Left hindlimb (tissue), 1 donor: ENCODE data around the gene CSTF1.
"Not testable (repeated sequence)": the region's sequence is repeated elsewhere in the genome, so short reads cannot be mapped to it uniquely, and the experiment has no call there.

ENCODE experiments used
- DNase-seq: peaks from one replicate; pipeline ENCODE4 v3.0.0-alpha.2; 2018

Gene CSTF1

DNA sequence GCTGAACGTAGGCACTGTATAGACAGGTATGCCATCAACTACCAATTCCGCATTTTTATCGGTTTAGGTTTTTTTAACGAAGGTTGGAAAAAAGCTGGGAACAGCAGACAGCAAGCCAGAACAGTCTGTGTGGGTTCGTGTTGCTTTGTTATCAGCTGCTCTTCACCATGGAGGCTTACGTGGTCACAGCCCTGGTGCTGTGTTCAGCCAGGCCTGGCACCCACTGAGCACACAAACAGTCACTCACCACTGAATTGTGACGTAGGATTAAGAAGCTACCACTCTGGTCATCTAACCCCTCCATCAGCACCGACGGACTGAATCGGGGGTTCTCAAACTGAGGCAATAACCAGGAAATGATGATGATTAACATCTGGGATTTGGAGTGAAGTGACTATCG, 20.5 kb upstream of the CSTF1 start:
- no peak for DNase-seq

DNA sequence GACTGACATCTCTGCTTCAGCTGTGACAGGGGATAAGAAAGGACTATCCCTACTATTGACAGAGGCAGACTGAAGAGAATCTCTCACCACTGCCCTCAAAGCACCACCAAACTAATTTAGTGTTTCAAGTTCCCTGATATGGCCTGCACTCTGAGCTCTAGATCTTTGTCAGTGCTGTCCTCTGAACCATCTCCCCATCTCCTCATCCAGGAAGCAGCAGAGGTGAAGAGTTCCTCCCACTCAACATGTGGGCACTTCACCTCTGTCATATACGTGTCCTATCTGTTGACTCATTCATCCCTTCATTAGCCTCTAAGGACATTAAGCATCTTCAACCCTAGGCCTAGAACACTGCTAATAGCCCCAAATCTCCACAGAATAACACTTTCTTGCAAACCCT, 19.6 kb upstream of the CSTF1 start:
- no peak for DNase-seq

DNA sequence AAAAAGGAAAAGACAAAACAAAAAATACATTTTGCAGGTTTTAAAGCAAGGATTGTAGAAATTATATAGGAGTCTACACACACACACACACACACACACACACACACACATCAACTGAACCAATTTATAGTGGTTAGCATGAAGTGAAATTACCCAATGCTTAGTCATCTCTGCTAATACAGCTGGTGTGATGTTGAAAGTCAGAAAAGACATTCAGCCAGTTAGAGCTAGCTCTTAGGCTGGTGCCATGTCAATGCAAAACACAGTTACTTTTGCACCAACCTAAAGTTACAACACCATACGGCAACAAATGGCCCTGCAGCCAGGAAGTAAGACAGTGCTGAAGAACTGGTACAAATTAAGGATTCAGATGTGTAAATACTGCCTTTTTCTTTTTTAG, 18.5 kb upstream of the CSTF1 start:
- DNase-seq: no peak

DNA sequence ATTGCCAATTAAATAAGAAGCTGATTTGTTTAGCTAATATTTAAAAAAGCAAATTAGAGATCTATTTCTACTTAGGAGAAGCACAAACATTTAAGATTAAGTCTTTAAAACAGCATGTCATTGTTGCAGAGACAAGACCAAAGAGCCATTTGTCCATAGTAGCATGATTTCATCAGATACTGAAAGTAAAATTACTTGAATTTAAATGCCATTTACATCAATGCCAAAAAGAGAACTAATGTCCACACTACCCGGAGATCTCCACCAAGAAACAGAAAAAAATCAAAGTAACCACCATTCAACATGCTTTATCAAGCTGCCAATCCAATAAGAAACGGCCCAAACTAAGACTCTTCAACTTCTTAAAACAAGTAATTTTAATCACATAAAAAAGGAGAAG, 16.1 kb upstream of the CSTF1 start:
- no peak for DNase-seq

DNA sequence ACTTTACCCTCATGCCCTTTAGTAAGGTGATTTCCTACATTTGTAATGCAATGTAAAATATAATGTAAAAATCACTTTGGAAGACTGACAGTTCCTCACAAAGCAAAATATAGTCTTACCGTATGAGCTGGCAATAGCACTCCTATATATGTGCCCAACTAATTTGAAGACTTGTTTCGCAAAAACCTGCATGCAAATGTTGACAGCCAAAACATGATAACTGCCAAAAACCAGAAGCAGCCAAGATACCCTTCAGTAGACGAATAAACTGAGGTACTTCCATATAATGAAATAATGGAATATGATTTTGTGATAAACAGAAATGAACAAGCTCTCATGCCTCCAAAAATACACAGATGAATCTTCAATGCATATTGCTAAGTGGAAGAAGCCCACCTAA, 14.1 kb upstream of the CSTF1 start:
- DNase-seq: no peak

DNA sequence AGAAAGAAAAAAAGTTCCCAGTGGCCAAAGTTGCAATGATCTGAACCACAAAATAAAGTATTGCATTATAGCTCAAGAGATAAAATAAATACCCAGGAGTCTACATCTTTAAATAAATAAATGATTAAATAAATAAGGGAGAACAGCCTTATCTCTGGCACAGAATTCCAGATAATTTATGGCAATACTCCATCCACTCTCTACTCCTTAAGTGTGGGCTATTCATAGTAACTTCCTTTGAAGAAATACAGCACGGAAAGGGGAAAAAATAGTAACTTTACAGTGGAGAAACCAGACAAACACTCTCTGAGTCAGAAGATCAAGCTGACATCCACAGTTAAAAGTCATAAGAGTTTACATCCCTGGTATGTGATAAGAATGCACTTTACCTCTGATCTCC, 12.1 kb upstream of the CSTF1 start:
- no peak for DNase-seq

DNA sequence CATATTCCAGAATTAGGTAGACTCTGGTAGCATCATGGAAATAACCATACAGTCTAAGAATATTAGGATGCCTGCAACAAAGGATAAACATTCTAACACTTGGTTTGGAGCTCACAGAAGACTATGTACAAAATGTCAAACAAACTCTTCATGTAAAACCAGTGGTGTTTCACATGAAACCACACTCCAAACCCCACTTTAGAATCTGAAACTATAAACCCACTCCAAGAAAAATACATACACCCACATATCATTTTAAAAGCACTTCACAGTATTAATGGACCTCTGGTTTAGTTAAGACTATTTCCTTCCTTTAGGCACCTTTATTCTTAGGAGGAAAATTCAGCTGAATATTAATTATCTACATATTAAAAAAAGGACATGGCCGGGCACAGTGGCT, 10.9 kb upstream of the CSTF1 start:
- DNase-seq: no peak

DNA sequence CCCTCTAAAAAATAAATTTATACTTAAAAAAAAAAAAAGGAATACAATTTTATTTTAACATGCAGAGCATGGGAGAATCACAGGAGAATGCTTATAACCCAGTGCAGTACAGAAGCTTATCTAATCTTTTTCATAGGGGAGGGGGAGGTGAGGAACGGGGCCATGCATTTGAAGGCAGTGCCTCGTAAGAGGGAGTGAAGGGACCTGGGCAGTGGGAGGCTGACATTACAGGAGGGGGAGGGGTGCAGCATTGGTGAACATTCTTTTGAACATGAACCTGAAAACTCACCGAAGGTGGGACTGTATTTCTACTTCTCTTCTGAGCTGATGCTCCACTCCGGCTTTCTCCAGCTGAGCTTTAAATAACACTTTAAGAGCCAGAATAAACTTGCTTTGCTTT, 9.7 kb upstream of the CSTF1 start:
- no peak for DNase-seq

DNA sequence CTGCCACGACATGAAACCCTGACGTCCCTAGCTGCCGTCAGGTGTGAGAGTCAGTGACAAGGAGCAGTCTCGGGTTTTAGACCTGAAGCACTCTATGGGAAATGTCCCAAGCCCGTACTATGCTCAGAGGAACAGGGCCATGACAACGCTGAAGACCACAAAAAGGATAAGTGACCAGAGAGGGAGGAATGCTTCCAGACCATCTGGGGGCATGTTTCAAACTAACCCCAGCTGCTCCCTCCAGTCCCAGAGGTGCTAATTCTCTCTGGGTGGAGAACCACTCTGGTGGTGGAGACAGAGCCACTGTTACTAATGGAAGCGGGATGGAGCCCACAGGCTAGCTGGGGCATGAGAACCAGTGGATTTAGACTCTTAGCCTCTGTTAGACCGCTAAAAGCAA, 9.1 kb upstream of the CSTF1 start:
- no peak for DNase-seq

DNA sequence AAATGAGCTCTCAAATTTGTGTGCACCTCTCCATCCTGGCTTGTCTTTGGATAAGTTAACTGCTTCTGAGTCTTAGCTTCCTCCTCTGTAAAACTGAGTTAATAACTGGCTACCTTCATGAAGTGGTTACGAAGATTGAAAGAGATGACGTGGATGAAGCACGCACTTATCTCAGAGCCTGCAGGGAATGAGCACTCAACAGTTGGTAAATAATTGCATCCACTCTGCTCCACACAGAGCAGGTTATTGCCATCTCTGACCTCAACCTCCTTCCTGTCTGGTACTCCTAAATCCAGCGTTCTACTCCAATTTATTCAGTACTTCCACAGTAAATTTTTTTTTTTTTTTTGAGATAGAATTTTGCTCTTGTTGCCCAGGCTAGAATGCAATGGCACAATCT, 7.3 kb upstream of the CSTF1 start:
- DNase-seq: no peak

DNA sequence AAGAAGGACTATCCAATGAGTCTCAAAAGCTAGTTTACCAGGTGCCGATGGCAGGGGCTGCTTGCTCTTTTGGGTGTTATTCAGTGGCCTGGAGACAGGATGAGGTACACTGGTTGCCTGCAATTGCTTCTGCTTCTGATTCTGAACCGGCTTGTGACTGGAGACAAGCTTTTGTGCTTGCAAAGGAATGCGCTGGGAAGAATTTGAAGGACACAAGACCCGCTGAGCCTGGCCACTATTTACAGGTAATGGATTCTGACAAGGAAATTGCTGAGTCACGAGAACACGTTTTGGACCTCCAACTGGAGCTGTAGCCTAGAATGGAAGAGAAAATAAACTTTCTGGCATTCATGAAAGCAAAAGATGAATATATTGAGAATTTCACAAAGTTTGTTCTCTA, 6.2 kb upstream of the CSTF1 start:
- DNase-seq: no peak

DNA sequence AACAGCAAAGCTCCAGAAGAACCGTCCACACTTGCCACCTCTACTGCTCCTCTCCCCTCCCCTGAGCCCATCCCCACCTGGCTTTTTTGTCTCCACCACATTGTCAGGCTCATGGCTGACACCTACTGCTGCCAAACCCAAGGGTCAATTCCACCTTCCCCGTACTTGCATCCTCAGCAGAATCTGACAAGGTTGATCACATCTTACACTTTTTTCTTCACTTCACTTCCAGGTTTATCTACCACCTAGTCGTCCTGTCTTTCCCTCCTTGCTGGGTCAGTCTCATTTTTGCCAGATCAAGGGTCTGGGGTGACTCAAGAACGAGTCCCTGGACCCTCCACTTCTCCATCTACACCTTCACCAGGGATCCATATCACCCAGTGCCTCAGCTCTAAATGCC, 3.6 kb upstream of the CSTF1 start:
- no peak for DNase-seq

DNA sequence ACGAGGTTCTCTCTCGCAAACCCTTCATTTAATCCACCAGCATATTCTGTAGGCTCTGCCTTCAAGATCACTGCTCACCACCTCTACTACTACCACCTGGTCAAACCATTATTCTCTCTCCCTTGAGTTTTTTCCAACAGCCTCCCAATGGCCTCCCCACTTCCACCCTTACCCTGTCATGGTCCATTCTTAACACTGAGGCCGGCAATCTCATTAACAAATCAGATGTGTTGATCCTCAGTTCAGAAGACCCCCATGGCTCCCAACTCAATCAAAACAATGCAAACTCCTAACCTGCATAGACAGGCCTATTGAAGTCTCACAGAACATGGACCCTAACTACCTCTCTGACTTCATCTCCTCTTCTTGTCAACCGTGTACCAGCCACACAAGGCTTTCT, 2.6 kb upstream of the CSTF1 start:
- no peak for DNase-seq

DNA sequence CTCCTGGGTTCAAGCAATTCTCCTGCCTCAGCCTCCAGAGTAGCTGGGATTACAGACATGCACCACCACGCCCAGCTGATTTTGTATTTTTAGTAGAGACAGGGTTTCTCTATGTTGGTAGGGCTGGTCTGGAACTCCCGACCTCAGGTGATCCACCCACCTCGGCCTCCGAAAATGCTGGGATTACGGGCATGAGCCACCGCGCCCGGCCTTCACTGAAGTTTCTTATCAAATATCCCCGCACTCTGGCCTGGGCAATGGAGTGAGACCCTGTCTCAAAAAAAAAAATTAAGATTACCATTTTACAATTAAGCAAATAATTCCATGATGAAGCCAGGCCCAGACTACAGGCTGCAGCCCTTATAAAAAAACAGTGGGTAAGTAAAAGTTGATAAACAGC, 2.0 kb upstream of the CSTF1 start:
- not testable (repeated sequence) for DNase-seq

DNA sequence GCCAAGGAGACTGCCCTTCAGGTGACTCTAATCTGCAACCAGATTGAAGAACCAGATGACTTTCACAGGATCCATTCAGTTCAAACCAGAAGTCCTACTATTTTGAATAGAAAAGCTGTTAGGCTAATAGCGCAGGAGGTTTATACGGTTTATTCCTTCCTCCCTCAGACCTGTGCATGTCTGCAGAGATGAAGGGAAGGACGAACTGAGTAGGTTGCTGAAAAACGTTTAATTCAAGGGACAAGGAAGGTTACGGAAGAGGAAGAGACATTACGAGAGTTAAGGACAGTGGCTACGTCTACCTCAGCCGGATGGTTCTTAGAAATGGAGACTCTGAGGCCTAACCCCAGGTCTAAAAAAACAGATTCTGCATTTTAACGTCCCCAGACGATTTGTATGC, 1.4 kb upstream of the CSTF1 start:
- DNase-seq: no peak

DNA sequence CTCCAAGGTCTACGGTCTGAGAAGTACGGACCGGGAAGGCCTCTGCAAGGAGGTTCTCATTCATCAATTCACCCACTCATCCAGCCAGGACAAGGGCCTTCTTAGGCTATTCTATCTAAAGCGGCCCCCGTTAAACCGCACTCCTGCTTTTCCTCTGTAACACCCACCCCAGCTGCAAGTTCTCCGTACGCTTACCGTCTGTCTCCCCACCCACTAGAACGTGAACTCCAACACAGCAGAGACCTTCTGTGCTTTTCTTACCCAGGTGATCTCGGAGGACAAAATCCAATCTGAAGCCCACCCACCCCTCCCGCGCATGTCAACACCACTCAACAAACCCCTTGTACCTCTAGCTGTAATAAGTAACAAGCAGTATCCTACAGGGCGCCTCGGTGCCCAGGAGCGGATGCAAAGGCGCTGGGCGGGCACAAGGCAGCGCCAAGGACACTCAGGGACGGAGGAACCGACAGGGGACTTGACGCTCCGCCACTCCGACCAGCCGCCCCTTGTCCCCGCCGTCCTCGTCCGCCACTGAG, 781 bp upstream of the CSTF1 start:
- DNase-seq: no peak

DNA sequence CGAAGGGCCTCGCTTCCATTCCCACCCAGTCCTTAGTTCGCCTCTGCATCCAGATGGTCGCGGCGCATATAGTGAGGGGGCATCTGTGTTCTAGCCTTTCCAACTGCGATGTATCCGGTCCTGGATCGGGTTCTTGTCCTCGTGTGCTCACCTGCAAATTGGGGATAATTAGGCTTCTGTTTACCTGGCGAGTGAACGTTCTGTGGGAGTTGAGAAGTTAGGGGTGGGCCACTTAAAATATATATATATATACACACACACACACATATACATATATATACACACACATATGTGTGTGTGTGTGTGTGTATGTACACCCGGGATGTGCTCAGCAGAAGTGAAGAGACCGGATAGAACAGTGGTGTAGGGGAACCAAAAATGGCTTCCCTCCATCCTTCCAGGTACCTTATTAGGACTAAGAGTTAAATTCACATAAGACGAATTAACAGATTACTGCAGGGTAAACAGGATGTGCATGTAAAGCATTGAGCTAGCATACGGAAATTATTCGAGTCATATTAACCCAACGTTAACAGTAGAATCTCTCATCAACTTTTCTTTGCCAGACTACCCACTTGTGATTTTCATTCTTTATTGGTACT, 537 bp downstream of the CSTF1 start:
- no peak for DNase-seq

DNA sequence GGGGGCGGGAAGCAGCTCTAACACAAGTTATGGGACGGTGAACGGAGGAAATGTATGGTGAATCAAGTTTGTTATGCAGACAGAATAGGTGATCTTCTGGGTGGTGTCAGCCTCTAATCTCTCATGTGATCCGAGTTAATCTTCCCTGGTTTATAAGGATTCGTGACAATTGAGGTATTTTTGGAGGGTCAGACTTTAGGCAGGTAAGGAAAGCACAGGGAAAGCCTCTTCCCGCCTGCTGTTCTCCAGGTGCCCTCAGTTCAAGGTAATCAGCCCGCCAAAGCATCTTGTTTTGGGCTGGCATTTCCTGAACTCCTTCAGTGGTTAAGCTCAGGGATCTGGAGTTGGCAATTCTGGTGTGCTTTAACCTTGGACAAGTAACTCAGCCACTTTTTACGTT, 1.2 kb downstream of the CSTF1 start:
- no peak for DNase-seq

DNA sequence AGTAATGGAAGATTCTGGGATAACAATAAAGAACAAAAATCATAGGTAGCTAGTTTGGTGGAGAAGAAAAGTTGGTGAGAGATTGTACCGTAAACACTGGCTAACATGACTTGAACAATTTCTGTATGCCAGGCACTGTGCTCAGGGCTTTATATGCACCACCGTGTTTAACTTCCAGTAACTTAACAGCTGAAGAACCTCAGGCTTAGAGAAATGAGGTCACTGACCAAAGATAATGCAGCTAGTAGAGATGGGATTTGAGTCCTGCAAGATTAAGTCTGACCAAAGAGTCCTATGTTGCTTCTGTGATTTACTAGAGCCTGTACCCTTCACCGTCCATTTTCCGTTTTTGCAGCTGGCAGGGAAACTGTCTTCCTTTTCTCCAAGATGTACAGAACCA, 2.7 kb downstream of the CSTF1 start:
- DNase-seq: no peak

DNA sequence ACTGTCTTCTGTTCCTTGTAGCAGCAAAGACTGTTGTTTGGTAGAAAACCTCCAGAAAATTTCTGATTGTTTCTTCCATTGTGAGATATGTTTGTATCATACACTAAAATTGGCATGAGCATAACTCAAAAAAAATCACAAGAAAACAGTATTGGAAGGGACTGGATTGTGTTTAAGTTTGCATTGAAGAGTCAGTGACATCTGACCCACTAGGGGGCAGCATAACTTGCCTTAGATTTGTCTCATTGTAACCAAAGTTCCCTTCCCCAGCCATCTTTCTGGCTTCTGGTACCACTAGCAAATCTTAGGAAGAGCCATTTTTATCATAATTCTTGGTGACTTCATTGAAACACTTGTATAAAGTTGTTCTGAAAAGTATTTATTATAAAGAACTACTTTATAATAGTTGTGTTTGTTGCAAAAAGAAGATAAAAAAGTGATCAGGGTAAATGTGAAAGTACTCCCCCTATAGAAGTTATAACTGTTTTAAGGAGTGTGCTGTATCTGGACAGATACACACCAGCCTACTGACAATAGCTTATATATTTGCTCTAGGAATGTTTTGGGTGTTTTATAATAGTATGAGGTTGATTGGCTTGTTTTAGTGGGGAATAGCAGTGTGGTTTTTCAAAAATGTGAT, 7.7 kb downstream of the CSTF1 start:
- no peak for DNase-seq

DNA sequence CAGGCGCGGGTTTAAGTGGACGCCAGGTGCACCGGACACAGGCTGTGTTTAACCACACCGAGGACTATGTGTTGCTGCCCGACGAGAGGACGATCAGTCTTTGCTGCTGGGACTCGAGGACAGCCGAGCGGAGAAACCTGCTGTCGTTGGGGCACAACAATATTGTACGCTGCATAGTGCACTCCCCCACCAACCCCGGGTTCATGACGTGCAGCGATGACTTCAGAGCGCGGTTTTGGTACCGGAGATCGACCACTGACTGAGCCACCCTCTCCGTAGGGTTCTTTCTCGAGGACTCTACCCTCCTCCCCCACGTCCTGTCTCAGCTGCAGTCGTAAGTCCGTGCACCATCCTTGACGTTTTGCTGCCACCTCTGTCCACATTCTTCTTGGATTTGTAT, 11.0 kb downstream of the CSTF1 start:
- no peak for DNase-seq

DNA sequence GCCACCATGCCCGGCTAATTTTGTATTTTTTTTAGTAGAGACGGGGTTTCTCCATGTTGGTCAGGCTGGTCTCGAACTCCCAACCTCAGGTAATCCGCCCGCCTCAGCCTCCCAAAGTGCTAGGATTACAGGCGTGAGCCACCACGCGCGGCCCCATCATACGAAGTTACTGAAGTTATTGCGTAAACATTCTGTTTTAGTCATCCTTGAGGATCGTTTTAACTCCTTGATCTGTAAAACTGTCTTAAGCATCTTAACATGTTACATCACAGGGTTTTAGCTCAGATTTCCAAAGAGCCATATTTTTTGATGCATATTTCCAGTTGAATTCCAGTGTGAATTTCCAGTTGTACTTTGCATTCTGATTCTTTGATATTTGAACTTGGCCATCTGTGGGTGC, 12.9 kb downstream of the CSTF1 start:
- not testable (repeated sequence) for DNase-seq

DNA sequence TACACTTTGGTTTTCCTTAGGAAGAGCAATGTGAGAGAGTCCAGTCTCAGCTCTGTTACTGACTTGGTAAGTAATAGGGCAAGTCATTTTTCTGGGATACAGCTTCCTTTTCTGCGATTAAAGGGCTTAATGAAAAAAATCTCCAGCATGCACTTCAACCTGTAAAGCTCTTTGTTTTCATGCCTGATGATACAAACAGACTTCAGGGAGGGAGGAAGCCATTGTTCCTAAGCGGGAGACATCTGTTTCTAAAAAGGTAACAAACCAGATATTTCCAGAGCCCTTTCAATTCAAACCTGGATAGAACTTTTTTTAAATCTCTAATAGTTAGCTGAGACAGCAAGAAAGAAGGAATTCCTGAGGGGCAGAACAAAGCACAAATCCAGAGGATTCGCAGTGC, 14.5 kb downstream of the CSTF1 start:
- no peak for DNase-seq

DNA sequence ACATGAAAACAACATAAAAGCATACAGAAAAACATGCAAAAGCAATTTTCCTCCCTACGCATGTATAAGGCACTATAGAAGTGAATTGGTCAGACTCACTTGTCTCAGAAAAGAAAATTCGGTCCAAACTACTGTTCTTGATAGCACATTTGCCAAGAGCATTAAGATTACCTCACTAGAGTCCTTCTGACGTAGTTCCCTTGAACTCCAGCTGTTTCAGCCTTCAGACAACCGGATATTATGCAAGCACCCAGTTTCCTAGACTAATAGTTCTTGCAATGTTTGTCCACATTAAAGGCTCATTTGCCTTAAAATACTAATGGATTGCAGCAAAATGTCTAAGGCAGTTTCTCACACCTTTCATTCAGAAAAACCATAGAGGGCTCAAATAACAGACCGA, 17.1 kb downstream of the CSTF1 start:
- DNase-seq: no peak

DNA sequence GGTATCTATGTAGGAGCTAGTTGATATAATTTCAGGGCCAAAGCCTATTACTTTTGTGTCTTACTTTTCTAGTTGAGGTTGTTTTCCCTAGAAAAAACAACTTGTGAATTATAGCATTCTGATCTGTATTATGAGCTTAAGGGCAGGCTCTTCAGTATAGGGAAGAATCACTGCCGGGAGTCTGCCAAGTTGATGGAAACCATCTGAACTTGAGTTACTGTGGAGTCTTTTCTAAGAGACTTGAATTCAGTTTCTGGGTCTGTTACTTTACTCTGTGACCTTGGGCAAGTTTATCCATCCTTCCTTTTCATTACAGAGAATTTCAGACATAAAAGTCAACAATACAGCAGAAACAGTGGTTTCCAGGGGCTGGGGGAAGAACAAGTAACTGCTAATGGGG, 17.5 kb downstream of the CSTF1 start:
- DNase-seq: no peak
